Cardiac septum (tissue), 1 donor: ENCODE data around the gene MOXD1. TPM values are rescaled to one million over a fixed set of nuclear protein-coding genes. Genes with fewer than 3 reads are reported as not detected.
"Not testable (repeated sequence)": the region's sequence is repeated elsewhere in the genome, so short reads cannot be mapped to it uniquely, and the experiment has no call there.

Experiments used
- DNase-seq: peaks from one replicate; pipeline ENCODE4 v3.0.0-alpha.2; 2020; ENCODE audit warnings: low spot score
- intact Hi-C: fragments of 100-400 bp; cut with DNase I; formaldehyde crosslinking; loops from one replicate; pipeline ENCODE4 v1.14.0; 2022
- total RNA-seq: library from RNA; stranded (reverse); fragmentation: NEBNext Ultra II Directional; extraction: Animal tissue kit (Norgen Biotek cat#: 25700); gene quantifications from one replicate; pipeline ENCODE4 v1.2.1, GENCODE V29; 2021
- donor health status: DM: no; HTN: no; CAD: no.

The MOXD1 gene
- total RNA-seq, 1 donor from 2014 or later: 1.6 TPM

DNA sequence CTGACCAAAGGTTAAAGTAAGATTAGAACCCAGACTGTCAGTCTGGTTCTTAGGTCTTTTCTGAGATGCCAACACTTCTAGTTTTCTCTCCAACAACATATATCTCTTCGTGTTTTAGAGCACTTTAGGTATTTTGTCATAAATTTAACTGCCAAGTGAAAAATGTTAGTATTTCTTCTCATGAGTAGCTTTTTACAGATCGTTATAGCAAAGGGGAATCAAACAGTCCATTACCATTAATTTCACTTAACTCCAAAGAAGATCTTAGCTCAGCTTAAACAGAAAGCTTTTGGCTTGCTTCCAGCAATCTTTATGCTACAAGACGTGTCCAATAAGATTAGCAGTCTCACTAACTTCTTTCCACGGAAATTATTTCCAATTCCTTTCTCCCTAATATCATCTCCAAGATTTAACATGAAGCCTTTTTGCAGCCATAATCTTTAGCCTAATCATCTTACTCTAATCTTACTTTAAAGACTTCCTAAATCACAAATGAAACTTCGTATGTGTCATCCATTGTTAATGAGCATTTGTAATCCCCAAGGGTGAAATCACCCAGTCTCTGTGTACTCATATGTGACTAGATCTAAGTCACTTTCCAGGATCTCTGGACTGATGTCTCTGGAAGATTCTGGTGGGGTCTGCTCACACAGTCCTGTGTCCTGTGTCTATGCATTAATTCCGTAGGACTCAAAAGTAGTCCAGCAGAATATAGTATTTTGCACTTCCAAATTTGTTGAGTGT, 38.7 kb downstream of the MOXD1 start:
- DNase-seq: no peak
- intact Hi-C loops: no loop called here

DNA sequence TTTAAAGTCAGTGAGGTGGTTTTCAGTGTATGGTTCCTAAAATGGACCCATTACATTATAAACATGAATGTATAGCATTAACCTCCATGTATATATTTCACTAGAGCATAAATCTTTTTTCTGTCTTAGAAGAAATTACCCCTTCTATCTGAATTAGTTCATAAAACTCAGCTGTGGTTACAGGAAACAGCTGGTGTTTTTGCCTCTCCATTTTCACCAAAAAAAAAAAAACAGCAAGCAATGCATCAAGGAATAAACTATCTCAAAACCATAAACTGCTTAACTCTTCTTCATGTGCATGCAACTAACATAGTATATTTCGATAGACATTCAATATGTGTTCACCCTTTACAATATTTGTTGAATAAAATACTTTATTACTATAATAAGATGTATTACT, 40.2 kb downstream of the MOXD1 start:
- no peak for DNase-seq
- intact Hi-C loops: no loop called here

DNA sequence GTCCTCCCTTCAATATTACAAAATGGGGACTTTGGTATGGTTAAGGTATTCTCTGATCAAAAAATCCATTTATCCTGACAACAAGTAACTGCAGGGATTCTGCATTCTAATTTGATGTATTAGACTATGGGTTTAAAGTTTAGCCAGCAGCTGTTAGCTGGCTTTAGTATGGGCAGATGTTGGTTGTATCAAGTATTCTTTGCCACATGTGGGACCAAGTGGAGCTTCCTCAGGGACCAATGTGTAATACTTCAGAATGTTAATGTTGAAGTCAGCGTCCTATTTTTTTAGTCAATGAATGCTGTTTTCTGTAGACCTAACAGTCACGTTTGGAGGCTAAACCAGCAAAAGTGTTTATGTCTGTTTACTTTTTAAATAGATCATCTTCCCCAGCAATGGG, 41.4 kb downstream of the MOXD1 start:
- no peak for DNase-seq
- intact Hi-C loops: no loop called here

DNA sequence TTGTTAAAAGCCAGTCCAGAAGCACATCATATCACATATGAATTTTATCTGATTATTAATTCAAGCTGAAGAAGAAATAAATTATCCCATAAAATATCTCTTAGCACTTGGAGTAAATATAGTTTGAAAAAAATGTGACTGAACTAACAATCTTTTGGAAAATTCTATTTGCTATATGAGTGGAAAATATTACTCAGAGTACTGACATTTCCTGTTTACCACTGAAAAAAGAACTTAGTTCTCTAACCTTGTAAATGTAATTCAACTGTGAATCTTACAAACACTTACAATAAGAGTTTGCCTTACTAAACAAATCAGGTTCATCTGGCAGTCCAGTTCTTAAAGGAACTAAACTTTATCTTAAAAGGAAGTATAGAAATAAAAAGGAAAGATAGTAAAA, 44.2 kb downstream of the MOXD1 start:
- DNase-seq: no peak
- intact Hi-C loops: no loop called here

DNA sequence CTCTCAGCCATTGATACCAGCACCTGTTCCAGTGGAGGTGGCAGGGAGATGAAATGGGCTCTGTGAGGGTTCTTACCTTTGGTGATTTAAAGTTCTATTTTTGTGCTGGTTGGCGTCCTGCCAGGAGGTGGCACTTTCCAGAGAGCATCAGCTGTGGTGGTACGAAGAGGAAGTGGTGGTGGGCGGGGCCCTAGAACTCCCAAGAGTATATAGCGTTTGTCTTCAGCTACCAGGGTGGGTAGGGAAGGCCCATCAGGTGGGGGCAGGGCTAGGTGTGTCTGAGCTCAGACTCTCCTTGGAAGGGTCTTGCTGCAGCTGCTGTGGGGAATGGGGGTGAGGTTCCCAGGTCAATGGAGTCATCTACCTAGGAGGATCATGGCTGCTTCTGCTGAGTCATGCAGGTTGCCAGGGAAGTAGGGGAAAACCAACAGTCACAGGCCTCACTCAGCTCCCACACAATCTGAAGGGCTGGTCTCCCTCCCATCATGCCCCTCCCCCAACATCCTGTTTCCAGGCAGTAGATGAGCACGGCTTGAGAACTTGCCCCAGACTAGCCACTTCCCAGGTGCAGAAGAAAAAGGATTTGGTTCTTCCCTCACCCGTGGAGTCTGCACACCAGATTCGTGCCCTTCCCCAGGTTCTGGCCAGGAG, 46.6 kb downstream of the MOXD1 start:
- intact Hi-C loops: no loop called here
- no peak for DNase-seq

DNA sequence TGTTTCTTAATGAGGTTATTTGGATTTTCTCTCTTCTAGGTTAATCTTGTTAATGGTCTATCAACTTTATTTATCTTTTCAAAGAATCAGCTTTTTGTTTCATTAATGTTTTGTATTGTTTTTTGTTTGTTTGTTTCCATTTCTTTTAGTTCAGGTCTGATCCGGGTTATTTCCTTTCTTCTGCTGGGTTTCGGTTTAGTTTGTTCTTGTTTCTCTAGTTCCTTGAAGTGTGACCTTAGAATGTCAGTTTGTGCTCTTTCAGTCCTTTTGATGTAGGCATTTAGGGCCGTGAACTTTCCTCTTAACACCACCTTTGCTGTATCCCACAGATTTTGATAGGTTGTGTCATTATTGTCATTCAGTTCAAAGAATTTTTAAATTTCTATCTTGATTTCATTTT, 49.3 kb downstream of the MOXD1 start:
- DNase-seq, intact Hi-C loops: not testable (repeated sequence)

DNA sequence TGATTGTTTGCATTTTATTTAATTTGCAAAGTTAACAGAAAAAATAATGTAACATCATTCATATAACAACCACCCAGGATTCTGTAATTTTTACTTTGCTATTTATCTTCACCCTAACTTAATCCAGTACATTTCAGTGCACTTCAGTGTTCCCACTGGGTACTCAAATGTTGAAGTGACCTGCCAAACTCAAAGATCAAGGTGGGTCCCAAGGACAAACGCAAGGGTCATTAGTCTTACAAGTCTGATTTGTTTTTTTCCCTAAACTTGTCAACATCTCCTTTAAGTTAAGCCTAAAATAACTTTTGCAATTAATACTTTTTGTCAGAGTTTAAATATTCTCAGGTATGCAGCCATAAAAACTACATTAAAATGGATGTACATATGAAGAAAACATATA, 53.0 kb downstream of the MOXD1 start:
- DNase-seq: no peak
- intact Hi-C loops: no loop called here

DNA sequence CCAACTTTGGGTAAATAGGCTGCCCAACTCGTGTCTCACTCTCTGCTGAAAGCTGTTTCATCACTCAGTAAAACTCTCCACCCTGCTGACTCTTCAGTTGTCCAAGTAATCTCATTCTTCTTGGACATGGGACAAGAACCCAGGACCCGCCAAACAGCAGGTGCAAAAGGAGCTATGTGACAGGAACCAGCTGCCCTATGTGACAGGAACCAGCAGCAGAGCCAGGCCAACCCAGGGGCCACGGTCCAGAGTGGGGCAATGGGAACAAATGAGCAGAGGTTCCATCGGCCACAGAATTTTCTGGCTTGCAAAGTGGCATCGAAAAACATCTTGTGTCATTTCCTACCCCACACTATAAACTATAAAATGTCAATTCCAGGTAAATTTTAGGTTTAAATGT, 56.5 kb downstream of the MOXD1 start:
- DNase-seq: no peak
- intact Hi-C loops: no loop called here

DNA sequence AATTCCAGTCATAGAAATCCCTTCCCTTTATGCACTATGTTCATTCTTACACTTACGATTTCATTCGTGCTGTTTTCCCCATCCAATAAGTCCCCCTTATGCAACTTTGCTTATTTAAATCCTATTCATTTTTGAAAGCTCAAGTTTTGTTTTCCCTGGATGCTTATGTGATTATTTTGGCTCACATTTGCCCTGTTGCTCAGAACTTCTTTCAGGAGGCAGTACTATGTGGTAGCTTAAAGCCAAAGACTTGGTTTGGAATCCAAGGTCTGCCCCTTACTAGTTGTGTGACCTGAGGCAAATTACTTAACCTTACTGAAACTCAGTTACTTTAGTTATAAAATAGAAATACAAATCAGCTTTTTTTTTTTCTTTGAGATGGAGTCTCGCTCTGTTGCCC, 59.6 kb downstream of the MOXD1 start:
- no peak for DNase-seq
- intact Hi-C loops: no loop called here

DNA sequence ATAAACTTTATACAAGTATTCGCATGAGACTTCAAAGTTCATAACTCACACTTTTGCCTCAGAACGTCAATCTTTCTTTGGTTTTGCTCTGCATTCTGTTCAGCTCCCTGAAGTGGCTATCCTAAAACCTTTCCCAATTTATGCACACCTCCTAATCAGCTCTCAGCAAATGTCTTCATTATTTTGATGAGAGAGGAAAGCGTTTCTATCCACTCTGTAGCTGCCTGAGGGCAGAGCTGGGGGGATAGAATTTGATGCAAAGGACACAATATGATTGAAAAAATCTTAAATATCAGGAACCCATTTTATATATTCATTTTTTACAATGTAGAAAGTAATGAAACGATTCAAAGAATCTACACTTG, 66.8 kb downstream of the MOXD1 start:
- no peak for DNase-seq
- intact Hi-C loops: no loop called here

DNA sequence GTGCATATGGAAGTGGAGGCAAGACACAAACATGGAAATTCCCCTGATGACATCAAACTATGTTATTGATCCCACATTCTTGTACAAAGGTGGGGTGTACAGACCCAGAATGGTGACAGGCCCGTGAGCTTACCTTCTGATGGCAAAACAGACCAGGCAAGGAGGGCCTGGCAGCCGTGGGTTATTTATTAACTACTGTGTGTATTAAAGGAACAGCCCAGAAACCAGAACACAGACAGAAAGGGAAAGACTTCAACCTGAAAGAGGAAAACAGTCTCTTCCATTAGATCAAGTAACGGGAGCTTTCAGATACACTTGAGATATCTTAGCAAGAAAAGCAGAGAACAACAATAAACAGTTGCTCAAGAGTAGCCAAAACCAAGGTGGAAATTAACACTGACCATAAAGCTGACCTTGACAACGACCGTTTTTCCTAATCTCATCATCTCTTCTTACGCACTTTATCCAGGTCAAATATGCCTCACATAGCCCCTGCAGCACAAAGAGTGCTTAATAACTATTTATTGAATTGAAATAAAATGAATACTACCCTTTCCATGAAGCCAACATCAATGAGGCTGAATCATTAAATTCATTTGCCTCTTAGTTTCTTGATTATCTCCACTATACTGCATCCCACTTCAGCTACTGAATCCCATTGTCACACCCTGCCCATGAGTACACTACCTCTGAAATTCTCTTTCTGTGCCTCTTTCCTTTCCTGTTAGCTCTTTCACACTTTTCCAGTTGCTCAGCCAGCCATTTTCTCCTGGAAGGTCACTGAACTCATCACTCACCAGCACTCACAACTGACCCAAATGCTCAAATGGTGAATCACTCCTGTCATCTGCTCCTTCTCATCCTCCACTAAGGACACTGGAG, 67.4 kb downstream of the MOXD1 start:
- peak; percentile 78 for DNase-seq
- intact Hi-C loops: no loop called here

DNA sequence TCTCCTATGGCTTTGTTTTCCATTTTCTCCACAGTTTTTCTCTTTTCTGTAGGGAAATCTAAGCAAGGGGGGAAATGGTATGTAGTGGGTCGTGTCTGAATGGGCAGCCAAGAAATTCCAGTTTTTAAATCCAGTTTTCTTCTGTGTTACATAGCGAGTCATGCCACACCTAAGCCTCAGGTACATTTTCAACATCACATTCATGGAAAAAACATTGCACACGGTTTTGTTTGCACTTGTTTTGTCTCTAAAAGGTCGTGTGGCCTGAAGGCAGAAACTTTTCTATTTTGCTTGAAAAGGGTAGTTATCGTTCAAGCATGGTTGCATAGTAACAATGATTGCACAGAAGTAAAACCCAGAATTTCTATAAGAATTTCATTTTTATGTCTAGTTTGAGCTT, 70.5 kb downstream of the MOXD1 start:
- no peak for DNase-seq
- intact Hi-C loops: no loop called here

DNA sequence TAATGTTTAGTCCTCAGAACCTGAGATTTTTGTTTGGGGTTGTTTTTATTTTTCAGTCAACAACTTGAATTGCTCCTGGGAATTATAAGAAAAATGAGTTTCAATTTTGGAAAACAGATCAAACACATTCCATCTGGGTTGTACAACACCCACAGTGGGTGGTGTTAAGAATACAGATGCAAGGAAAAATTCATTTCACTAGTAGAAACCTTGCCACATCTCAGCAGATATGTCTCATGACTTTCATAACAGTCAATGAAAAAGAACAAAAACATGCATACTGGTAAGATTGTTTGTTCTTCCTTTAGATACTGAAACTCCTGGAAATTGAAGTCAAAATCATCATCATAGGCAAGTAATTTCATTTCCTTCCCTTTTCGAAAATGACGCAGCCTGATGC, 78.9 kb downstream of the MOXD1 start:
- intact Hi-C loops: no loop called here
- DNase-seq: no peak

DNA sequence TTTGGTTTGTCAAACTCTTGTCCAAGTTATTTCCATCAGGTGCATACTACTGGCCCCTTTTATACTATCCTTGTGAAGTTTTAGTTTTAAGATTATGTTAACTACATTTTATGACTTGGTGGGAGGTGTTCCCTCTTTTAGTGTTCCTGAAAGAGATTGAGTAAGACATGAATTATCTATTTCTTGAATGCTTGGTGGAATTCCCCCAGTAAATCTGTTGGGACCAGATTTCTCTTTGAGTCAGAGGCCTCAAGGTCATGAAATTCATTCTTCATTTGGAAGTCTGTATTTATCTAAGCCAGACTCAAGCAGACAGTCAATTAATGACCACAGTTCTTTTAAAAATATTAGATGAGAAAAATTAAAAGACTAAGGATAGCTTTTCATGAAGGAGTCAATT, 81.3 kb downstream of the MOXD1 start:
- DNase-seq: no peak
- intact Hi-C loops: no loop called here

DNA sequence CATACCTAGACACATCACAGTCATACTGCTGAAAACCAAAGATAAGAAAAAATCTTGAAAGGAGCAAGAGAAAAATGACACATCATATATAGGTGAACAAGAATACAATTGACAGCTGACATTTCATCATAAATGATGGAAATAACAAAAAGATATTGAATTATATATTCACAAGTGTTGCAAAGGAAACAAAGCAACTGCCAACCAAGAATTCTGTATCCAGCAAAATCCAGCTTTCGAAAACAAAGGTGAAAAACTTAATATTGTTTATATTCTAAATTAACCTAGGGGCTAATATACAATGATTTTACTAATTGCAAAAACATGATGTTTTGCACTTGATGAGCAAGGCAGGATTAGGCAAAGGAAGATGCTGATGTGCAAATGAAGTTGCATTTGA, 84.3 kb downstream of the MOXD1 start:
- intact Hi-C loops: loop anchor here (10.0 kb wide), 1 partner anchor 78 kb away; no protein-coding TSS in a partner anchor
- DNase-seq: no peak

DNA sequence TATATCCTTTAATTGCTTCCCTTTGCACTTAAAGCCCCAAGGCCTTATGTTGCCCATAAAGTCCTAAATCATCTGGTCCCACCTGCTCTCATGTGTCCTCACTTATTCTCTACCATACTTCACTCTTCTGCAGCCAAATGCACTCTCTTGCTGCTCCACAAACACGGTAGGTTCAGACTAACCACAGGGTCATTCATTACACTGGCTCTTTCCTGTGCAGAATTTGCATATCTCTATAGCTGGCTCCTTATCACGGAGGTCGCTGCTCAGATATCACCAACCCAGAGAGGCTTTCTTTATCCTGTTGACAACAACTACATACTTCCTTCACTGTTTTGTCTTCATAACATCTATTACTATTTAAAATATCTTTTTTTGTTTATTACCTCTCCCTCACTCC, 86.8 kb downstream of the MOXD1 start:
- no peak for DNase-seq
- intact Hi-C loops: loop anchor here (10.0 kb wide), 1 partner anchor 80 kb away; no protein-coding TSS in a partner anchor

DNA sequence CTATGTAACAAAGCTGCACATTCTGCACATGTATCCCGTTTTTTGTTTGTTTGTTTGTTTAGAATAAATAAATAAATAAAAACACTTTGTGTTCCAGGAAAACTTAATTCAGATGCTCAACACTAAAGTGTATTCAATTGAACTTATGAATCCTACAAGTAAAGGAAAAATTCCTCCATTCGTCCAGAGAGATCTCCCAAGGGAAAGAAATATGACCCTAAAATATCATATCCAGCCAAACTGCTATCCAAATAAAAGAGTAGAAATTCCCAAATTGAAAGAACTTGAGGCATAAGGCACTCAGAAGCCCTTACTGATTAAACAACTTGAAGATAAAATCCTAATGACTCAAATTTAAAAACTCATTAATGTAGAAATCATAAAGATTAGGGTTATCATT, 90.4 kb downstream of the MOXD1 start:
- intact Hi-C loops: loop anchor here (10.0 kb wide), 1 partner anchor 84 kb away; no protein-coding TSS in a partner anchor
- no peak for DNase-seq

DNA sequence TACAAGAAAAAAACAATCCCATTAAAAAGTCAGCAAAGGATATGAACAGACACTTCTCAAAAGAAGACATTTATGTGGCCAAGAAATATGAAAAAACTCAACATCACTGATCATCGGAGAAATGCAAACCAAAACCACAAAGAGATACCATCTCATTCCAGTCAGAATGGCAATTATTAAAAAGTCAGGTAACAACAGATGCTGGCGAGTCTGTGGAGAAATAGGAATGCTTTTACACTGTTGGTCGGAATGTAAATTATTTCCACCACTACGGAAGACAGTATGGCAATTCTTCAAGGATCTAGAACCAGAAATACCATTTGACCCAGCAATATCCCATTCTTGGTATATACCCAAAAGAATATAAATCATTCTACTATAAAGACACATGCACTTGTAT, 91.1 kb downstream of the MOXD1 start:
- not testable (repeated sequence) for DNase-seq
- intact Hi-C loops: loop anchor here (10.0 kb wide), 1 partner anchor 85 kb away; no protein-coding TSS in a partner anchor

DNA sequence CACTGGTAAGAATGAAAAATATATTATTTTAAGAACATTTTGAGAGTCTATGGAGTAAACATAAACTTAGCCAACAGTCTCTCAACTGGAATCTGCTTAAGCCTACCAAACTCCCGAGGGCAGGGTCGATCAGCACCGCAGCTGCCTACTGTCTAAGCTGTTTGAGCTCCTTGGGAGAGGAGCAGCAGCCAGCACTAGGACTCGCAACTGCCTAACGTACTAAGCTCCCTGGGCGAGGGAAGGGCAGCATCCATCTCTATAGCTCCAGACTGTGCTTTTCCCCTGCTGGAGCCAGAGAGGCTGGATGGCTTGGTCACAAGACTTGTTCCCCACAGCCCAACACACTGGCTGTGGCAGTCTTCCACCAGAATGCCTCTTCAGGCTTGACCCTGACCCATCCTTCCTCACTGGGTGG, 96.4 kb downstream of the MOXD1 start:
- intact Hi-C loops: loop anchor here (5.0 kb wide), 1 partner anchor 177 kb away; no protein-coding TSS in a partner anchor
- no peak for DNase-seq

DNA sequence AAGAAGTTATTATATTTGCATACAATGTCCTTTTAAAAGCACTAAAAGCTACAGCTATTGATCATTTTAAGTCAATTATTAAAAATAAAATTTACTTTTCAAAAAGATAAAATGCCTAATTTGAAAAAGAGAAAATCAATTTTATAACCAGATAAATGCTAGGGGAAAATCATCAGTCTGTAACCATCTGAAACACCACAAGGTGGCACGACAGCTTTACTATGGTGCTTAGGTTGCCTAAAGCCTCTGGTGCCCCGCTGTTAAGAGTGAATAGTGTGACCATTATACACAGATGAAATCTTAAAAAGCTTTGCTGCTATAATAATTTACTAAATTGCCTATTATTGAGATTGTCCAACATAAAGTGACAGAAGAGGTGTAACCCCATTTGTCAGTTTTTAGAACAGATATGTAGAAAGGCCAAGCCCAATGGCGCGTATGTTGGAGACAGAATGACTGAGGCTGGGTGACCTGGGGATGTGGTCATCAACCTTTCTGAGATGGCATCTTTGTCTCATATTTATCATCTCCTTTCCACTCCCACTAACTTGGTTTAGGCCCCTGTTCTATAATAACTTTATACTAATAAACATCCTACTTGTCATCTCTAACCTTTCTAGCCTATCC, 100.8 kb downstream of the MOXD1 start:
- DNase-seq: no peak

More for the DNA sequence above, 100.8 kb downstream of the MOXD1 start:
- intact Hi-C loops: loop anchor here (5.0 kb wide), 1 partner anchor 182 kb away; no protein-coding TSS in a partner anchor
